Stimulated activated CD8-positive, alpha-beta memory T cell treated with anti-CD3 and anti-CD28 coated beads, Interleukin-4, amount 100 ng/mL, for 4 hours (primary cell): ENCODE measurements around the gene LONP1.

Experiments used
- DNase-seq, 2 donors: peaks; one replicate each; pipeline ENCODE4 v3.0.0-alpha.2; 2020; ENCODE audit warnings: low read depth in 2 of 2, low spot score in 1 of 2

Gene LONP1

DNA sequence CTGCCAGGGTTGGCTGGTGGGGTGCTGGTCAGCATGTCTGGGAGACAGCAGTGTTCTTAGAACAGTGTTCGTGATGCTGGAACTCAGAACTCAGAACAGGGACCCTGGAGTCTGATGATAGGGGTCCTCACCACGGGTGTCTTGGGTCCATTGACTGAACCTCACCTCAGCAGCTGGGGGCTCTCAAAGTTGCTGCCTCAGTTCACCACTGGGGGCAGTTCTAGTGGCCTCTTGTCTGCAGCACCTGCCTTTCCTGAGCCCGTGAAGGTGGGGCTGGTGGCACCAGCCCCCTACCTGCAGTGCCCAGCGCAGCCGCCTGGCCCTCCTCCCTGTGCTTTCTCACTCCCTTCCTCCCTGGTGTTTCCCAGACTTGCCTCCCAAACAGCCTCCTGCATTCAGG lies 68.6 kb downstream of the LONP1 start:
- DNase-seq, result no peak

DNA sequence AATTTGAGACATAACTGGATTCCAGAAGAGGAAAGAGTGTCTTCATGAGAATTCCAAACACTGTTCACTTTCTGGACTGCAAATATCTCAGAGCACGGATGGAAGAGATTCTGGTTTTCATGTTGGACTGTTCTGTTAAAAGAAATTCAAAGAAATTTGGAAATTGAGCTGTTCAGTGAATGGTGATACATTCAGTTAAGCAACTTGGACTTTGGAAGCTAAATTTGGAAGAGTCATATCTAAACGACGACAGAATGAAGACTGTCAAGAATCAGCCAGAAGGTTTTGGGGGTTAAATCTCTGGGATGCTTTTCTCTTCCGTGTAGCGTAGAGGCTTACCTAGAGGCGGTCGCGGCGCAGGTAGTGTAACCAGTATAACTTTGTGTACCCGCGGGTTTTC lies 71.5 kb downstream of the LONP1 start:
- no peak for DNase-seq

DNA sequence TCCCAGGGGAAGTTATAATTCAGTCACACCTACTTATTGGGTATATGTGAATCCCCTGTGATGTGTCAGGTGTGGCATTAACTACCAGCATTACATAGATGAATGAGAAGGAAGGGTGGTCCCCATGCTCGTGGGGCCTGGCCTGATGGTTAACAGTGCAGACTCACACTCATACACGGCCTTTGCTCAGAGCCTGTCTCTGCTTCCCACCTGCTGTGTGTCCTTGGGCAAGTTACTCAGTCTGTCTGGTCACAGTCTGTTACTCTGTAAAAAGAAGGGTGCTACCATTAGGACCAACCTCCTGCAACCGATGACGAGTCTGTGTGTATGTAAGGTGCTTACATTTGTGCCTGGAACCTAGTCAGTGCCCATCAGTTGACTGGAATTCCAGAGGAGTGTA lies 73.2 kb downstream of the LONP1 start:
- no peak for DNase-seq

DNA sequence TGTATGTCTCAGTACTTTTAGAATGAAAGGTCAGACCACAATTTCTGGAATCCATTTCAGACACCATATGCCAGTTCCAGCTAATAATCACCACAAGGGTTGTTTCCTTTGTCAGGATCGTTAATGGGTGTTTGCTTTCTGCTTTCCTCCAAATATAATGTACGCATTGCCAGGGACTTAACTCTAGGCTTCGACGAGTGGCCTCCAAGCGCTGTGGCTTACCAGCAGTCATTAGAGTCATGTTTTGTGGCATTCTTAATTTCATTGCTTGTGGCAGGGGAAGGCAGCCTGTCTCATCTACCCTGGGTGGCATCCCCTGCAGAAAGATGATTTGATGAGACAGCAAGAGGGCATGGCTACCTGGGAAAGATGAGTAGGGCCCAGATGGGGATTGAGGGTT lies 74.5 kb downstream of the LONP1 start:
- no peak for DNase-seq

DNA sequence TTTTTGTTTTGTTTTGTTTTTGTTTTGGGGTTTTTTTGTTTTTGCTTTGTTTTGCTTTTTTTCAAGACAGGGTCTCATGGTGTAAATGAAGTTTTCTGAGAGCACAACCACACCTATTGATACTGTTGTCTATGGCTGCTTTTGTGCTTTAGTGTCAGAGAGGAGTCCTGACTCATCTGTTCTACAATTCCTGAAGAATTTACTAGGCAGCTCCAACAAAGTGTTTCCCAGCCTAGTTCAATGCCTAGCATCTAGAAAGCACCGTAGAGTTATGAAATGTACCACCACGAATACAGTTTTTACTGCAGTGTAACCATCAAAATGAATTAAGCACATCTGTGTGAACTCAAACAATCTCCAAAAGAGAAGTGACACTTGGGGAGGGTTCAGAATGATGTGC lies 75.9 kb downstream of the LONP1 start:
- DNase-seq, result no peak

DNA sequence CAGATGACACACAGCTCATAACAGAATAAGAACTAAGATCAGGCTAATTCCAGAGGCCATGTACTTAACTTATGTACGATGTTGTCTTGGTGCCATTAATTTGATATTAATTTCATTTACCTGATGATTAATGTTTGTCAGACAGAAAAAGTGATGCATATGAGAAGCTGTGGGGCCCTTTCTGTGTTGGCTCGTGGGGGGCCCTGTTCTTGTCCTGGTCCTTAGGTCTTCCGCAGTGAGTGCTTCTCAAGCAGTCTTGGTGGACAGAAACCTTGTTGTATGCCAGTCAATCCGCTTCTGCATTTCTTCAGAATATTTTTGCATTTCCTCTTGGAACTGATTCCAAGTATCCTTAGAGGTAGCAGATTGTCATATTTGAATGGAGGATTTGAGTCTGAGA lies 76.9 kb downstream of the LONP1 start:
- DNase-seq, result no peak

DNA sequence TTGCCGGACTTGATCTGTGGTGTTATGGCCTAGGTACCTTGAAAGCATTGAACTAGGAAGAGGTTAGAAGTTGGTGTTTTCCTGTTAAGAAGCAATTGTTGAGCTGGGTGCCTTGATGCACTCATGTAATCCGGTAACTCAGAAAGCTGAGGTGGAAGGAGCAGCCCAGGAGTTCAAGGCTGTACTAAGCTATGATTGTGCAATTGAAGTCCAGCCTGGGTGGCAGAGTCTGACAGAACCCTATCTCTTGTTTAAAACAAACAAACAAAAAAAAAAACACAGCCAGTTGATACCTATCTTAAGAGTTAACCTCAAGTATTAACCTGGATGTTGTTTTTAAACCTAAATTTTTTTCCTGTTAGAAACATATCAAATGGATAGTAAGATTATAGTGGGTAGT lies 77.7 kb downstream of the LONP1 start:
- DNase-seq, result no peak
